A549 (cell line): ENCODE measurements around the gene IGF1R. TPM values are rescaled to one million over a fixed set of nuclear protein-coding genes. Genes with fewer than 3 reads are reported as not detected.

Experiments used
- ATAC-seq, 2 experiments: fragments of 200-7000 bp in 1 of 2; fragments of >200 bp in 1 of 2; cut with Nextera tagmentation in 1 of 2; cut with Tn5 transposase in 1 of 2; 3 replicates each; pipeline versions ENCODE4 v1.8.0 to v1.9.1; 2018 to 2020; ENCODE audit warnings: mild to moderate bottlenecking in 1 of 2, moderate library complexity in 1 of 2
- CTCF ChIA-PET: fragments of 300-600 bp; sonication (Branson Sonifier 250); formaldehyde crosslinking; extraction: SDS; loops from one replicate; lab custom pipeline; 2021; ENCODE audit warnings: antibody characterized with exemption, inconsistent platforms; lab: Yijun Ruan, JAX
- POLR2A ChIA-PET: fragments of 350-600 bp; formaldehyde crosslinking; extraction: SDS; loops from one replicate; lab custom pipeline; 2021; ENCODE audit warnings: antibody characterized with exemption, inconsistent platforms; lab: Yijun Ruan, JAX
- DNase-seq, 2 experiments: peaks; one replicate each; pipeline versions ENCODE4 v3.0.0 to v3.0.0-alpha.2; 2011 to 2016; ENCODE audit warnings: low read depth in 1 of 2, low spot score in 1 of 2
- FAIRE-seq: peaks from 2 replicates; lab custom pipeline; 2011; peaks lifted over from hg19 to GRCh38; lab: Jason Lieb, UNC
- H3K27ac ChIP-seq, 2 experiments: fragments of >200 bp; sonication (Bioruptor Twin); formaldehyde crosslinking; 3 replicates each; pipeline ENCODE4 v1.5.1; 2016 to 2017
- H3K4me1 ChIP-seq: fragments of >200 bp; sonication (Bioruptor Twin); formaldehyde crosslinking; 3 replicates; pipeline ENCODE4 v1.6.1; 2016
- H3K4me2 ChIP-seq: fragments of >200 bp; sonication (Bioruptor Twin); formaldehyde crosslinking; 3 replicates; pipeline ENCODE4 v1.6.1; 2016
- H3K4me3 ChIP-seq: fragments of >200 bp; sonication (Bioruptor Twin); formaldehyde crosslinking; 3 replicates; pipeline ENCODE4 v1.5.1; 2016
- H3K9me3 ChIP-seq: fragments of >200 bp; sonication (Bioruptor Twin); formaldehyde crosslinking; 3 replicates; pipeline ENCODE4 v1.6.1; 2016
- BHLHE40 ChIP-seq: IDR thresholded peaks from 2 replicates; pipeline ENCODE4 v1.6.1; 2012; ENCODE audit warnings: low read depth, low read length, inconsistent platforms
- CHD2 ChIP-seq: fragments of 150-350 bp; IDR thresholded peaks from 2 replicates; pipeline ENCODE4 v1.6.1; 2014; ENCODE audit warnings: low read length; ENCODE audit not compliant: partially characterized antibody
- CHD4 ChIP-seq: fragments of 200-600 bp; sonication (generic); IDR thresholded peaks from 2 replicates; pipeline ENCODE4 v1.6.1; 2016; ENCODE audit warnings: antibody characterized with exemption, mild to moderate bottlenecking, borderline replicate concordance
- EP300 ChIP-seq, 2 experiments: fragments of >200 bp; sonication (Bioruptor Twin); formaldehyde crosslinking; IDR thresholded peaks; 2 replicates in 1 of 2; 3 replicates in 1 of 2; pipeline ENCODE4 v1.6.1; 2016 to 2017
- GATA3 ChIP-seq: IDR thresholded peaks from 2 replicates; pipeline ENCODE4 v1.6.1; 2012; ENCODE audit warnings: borderline replicate concordance
- HOXB13 ChIP-seq: fragments of 250-450 bp; sonication (Bioruptor Pico); IDR thresholded peaks from 2 replicates; pipeline ENCODE4 v1.5.0; 2020; ENCODE audit warnings: low read depth, mild to moderate bottlenecking, moderate library complexity
- JUNB ChIP-seq: fragments of >200 bp; sonication (Bioruptor Twin); formaldehyde crosslinking; IDR thresholded peaks from 2 replicates; pipeline ENCODE4 v1.6.1; 2016
- KDM1A ChIP-seq: fragments of 200-600 bp; sonication (generic); IDR thresholded peaks from 2 replicates; pipeline ENCODE4 v1.6.1; 2016; ENCODE audit warnings: low read depth, mild to moderate bottlenecking
- KDM5A ChIP-seq: fragments of 200-600 bp; sonication (generic); IDR thresholded peaks from 2 replicates; pipeline ENCODE4 v1.6.1; 2016; ENCODE audit warnings: antibody characterized with exemption, mild to moderate bottlenecking
- MAFK ChIP-seq: fragments of 450-650 bp; IDR thresholded peaks from 2 replicates; pipeline ENCODE4 v1.6.1; 2014; ENCODE audit not compliant: partially characterized antibody
- MYC ChIP-seq: IDR thresholded peaks from 2 replicates; pipeline ENCODE4 v1.6.1; 2012; ENCODE audit warnings: mild to moderate bottlenecking, inconsistent platforms, low read length, improper control_type of control experiment, borderline replicate concordance
- NFE2L2 ChIP-seq: fragments of 150-350 bp; conservative IDR thresholded peaks from 2 replicates; pipeline ENCODE4 v1.6.1; 2014; ENCODE audit warnings: low read length
- NPAS2 ChIP-seq: fragments of 250-450 bp; sonication (Bioruptor Pico); IDR thresholded peaks from 2 replicates; pipeline ENCODE4 v1.8.0; 2022; ENCODE audit warnings: mild to moderate bottlenecking, moderate library complexity, borderline replicate concordance
- NR3C1 ChIP-seq: fragments of >200 bp; sonication (Bioruptor Twin); formaldehyde crosslinking; IDR thresholded peaks from 3 replicates; pipeline ENCODE4 v1.6.1; 2017
- PHF8 ChIP-seq: fragments of 200-600 bp; sonication (generic); IDR thresholded peaks from 2 replicates; pipeline ENCODE4 v1.6.1; 2016; ENCODE audit warnings: low read depth, mild to moderate bottlenecking, antibody characterized with exemption, moderate library complexity, borderline replicate concordance
- POLR2AphosphoS2 ChIP-seq: conservative IDR thresholded peaks from 2 replicates; pipeline ENCODE4 v1.6.1; 2012; ENCODE audit warnings: low read length, improper control_type of control experiment, inconsistent platforms
- RARB ChIP-seq: fragments of 250-450 bp; sonication (Bioruptor Pico); IDR thresholded peaks from 2 replicates; pipeline ENCODE4 v1.8.0; 2021; ENCODE audit warnings: mild to moderate bottlenecking, moderate library complexity
- RNF2 ChIP-seq: fragments of 200-600 bp; sonication (generic); IDR thresholded peaks from 2 replicates; pipeline ENCODE4 v1.6.1; 2016; ENCODE audit warnings: low read depth, mild to moderate bottlenecking, antibody characterized with exemption, moderate library complexity, borderline replicate concordance
- SMC3 ChIP-seq: fragments of >200 bp; sonication (Bioruptor Twin); formaldehyde crosslinking; IDR thresholded peaks from 3 replicates; pipeline ENCODE4 v1.6.1; 2018; ENCODE audit warnings: inconsistent platforms
- ZFP36 ChIP-seq: fragments of 450-650 bp; IDR thresholded peaks from 2 replicates; pipeline ENCODE4 v1.6.1; 2014; ENCODE audit warnings: borderline replicate concordance; ENCODE audit not compliant: partially characterized antibody
- ZSCAN20 ChIP-seq: fragments of 250-450 bp; sonication (Bioruptor Pico); IDR thresholded peaks from 2 replicates; pipeline ENCODE4 v1.8.0; 2022; ENCODE audit warnings: mild to moderate bottlenecking, moderate library complexity
- WGBS: methylation state at CpG from one replicate; pipeline ENCODE4 v1.1.6; 2017; ENCODE audit errors: missing lambda C conversion rate; 5-methylcytosine and 5-hydroxymethylcytosine counted together
- polyA plus RNA-seq, 4 experiments: library from polyadenylated mRNA; depleted of rRNA in 3 of 4; stranded (reverse); fragments of >200 nt; fragmentation: RNase III in 1 of 4; extraction: RNeasy Plus Mini Kit Qiagen cat#74134 plus additional on column Dnase treatment in 1 of 4; gene quantifications; 2 replicates in 3 of 4; 3 replicates in 1 of 4; pipeline ENCODE4 v1.2.3, GENCODE V29; 2011 to 2017
- TF ChIP-seq, protein P1 (sequence below): fragments of 250-450 bp; sonication (Bioruptor Pico); IDR thresholded peaks from 2 replicates; pipeline ENCODE4 v1.5.0; 2020; ENCODE audit warnings: low read depth, mild to moderate bottlenecking, moderate library complexity
- TF ChIP-seq, protein P2 (sequence below): IDR thresholded peaks from 2 replicates; pipeline ENCODE4 v1.6.1; 2012
- TF ChIP-seq, protein P3 (sequence below): IDR thresholded peaks from 2 replicates; pipeline ENCODE4 v1.6.1; 2012; ENCODE audit warnings: low read depth, borderline replicate concordance

The IGF1R gene
- polyA plus RNA-seq, 2 of the 4 experiments (the other 2 are of a cell fraction) = 42.6 to 69.5 TPM

- Histone ChIP-seq H3K27ac (peak overlapping the region; percentile 94 to 97), H3K4me2 (peak overlapping the region; percentile 53), H3K9me3 (no peaks in the 10 kb centered on the region), H3K4me1 (peaks cover 64% of the 10 kb centered on the region), H3K4me3 (no peak overlapping the region)
- FAIRE-seq = no peak
- WGBS = 45% methylated on average over 6 of the region's 6 CpGs
- DNase-seq = peak in 1 of 2 experiments; percentile 63
- CTCF ChIA-PET = interaction anchor here (0.7 to 5.9 kb wide), 11 partner anchors 11 to 169 kb away, joined by 3 to 36 read pairs (median 5); no protein-coding TSS in a partner anchor
- POLR2A ChIA-PET = no interaction called here
- TF ChIP-seq CHD4 = no peak
- no peak for TF ChIP-seq EP300 (IDR thresholded peaks at IDR 0.05)
- no peak for TF ChIP-seq MAFK
- TF ChIP-seq, protein P1, sequence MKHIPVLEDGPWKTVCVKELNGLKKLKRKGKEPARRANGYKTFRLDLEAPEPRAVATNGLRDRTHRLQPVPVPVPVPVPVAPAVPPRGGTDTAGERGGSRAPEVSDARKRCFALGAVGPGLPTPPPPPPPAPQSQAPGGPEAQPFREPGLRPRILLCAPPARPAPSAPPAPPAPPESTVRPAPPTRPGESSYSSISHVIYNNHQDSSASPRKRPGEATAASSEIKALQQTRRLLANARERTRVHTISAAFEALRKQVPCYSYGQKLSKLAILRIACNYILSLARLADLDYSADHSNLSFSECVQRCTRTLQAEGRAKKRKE (CRISPR knock-in tag) = no peak
- TF ChIP-seq RNF2 = no peak
- TF ChIP-seq BHLHE40 = no peak
- TF ChIP-seq KDM1A = no peak
- TF ChIP-seq ZFP36 = no peak
- TF ChIP-seq ZSCAN20 (CRISPR knock-in tag) = no peak
- no peak for TF ChIP-seq CHD2
- no peak for TF ChIP-seq NPAS2 (CRISPR knock-in tag)
- no peak for TF ChIP-seq PHF8
- TF ChIP-seq GATA3 = no peak
- no peak for TF ChIP-seq NFE2L2
- TF ChIP-seq POLR2AphosphoS2 = no peak
- TF ChIP-seq HOXB13 (CRISPR knock-in tag) = no peak
- TF ChIP-seq, protein P2, sequence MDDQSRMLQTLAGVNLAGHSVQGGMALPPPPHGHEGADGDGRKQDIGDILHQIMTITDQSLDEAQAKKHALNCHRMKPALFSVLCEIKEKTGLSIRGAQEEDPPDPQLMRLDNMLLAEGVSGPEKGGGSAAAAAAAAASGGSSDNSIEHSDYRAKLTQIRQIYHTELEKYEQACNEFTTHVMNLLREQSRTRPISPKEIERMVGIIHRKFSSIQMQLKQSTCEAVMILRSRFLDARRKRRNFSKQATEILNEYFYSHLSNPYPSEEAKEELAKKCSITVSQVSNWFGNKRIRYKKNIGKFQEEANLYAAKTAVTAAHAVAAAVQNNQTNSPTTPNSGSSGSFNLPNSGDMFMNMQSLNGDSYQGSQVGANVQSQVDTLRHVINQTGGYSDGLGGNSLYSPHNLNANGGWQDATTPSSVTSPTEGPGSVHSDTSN = no peak
- TF ChIP-seq KDM5A = no peak
- TF ChIP-seq NR3C1 = no peak
- no peak for TF ChIP-seq SMC3
- peak in 1 of 2 experiments; percentile 10; a peak in 2 of 6 replicates for ATAC-seq
These were observed 258.4 kb downstream of the IGF1R start for GRCh38 chr15:98906712-98907083.

GRCh38 chr15:98907927-98908471, 259.7 kb downstream of the IGF1R start:
- ATAC-seq (no peak), FAIRE-seq (no peak), DNase-seq (no peak)
- TF ChIP-seq PHF8 (no peak), RARB (CRISPR knock-in tag) (no peak), JUNB (no peak), ZFP36 (no peak), HOXB13 (CRISPR knock-in tag) (no peak), MYC (no peak)
- TF ChIP-seq, protein P3, sequence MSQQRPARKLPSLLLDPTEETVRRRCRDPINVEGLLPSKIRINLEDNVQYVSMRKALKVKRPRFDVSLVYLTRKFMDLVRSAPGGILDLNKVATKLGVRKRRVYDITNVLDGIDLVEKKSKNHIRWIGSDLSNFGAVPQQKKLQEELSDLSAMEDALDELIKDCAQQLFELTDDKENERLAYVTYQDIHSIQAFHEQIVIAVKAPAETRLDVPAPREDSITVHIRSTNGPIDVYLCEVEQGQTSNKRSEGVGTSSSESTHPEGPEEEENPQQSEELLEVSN = no peak
- H3K4me1 ChIP-seq = peaks cover 51% of the 10 kb centered on the region
- no peak overlapping the region for H3K4me2 ChIP-seq
- H3K4me3 ChIP-seq = no peak overlapping the region
- no peaks in the 10 kb centered on the region for H3K9me3 ChIP-seq
- H3K27ac ChIP-seq = peak overlapping the region; percentile 94 to 97
- WGBS = 86% methylated on average over 4 of the region's 4 CpGs
- ChIA-PET CTCF (interaction anchor here (0.8 to 5.2 kb wide), 6 partner anchors 9 to 169 kb away, joined by 3 to 36 read pairs (median 4); no protein-coding TSS in a partner anchor), POLR2A (no interaction called here)
